SK-N-MC (cell line): ENCODE results near the gene SUPT6H.

Experiments
- EZH2 ChIP-seq: fragments of 200-600 bp; sonication (generic); IDR thresholded peaks from one replicate; pipeline ENCODE4 v1.6.1; 2017; ENCODE audit warnings: antibody characterized with exemption
- FOXP2 ChIP-seq: optimal IDR thresholded peaks from 2 replicates; pipeline ENCODE3; 2011; ENCODE audit warnings: mild to moderate bottlenecking, moderate library complexity; ENCODE audit not compliant: insufficient read depth; ENCODE audit errors: extremely low read length, control extremely low read depth
- POLR2AphosphoS5 ChIP-seq: IDR thresholded peaks from 2 replicates; pipeline ENCODE4 v1.6.1; 2012; ENCODE audit warnings: mild to moderate bottlenecking, low read depth, low read length, borderline replicate concordance

DNA sequence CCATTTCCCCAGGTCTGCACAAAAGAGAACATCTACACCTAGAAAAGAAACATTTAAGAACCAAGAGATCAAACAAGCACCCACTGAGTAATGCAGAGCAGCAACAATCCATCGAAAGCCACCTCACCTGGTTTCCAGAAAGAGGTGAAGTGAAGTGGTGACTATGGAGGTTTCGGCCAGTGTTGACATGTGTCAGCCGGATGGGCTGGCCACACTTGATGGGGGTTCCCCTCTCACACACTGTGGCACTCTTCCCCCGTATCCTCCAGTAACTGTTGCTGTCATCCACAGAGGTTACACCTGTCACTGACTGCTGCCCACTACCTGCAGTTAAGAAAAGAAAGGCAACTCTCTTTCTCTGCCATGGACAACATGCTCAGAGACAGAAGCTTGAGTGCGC is 6.8 kb upstream of the SUPT6H start:
- TF ChIP-seq EZH2: no peak
- no peak for TF ChIP-seq POLR2AphosphoS5
- no peak for TF ChIP-seq FOXP2
